ENCODE results near the gene CD34. TPM values are rescaled to one million over a fixed set of nuclear protein-coding genes. Genes with fewer than 3 reads are reported as not detected.

CD34 gene
- total RNA-seq, 1 donor from 2014 or later, result 69.6 TPM

DNA sequence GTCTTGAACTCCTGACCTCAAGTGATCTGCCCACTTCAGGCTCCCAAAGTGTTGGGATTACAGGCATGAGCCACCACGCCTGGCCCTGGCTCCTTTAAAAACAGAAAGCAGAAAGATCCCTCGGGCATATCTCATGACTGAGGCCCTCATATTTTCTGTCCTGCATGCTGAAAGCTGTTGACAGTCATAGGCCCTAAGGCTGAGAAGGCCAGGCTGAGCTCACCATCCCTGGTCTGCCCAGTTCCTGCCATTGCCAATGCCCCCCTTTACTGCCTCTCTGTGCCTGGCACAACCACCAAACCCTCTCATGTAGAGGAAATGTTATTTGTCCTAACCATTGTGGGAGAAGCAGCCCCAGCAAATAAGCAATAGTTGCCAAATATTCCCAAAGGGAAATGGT, 12.7 kb downstream of the CD34 start:
- Histone ChIP-seq H3K9me3 (replicated peaks) (no peaks in the 10 kb centered on the region), H3K4me1 (peaks cover 98% of the 10 kb centered on the region), H3K27me3 (ENCODE audit: low read depth) (no peaks in the 10 kb centered on the region), H3K4me3 (no peak overlapping the region), H3K27ac (replicated peaks) (peak overlapping the region; percentile 95), H3K36me3 (peaks cover 27% of the 10 kb centered on the region)
- no peak for DNase-seq
- intact Hi-C loops (cut with micrococcal nuclease), result no loop called here
- TF ChIP-seq, protein P1, sequence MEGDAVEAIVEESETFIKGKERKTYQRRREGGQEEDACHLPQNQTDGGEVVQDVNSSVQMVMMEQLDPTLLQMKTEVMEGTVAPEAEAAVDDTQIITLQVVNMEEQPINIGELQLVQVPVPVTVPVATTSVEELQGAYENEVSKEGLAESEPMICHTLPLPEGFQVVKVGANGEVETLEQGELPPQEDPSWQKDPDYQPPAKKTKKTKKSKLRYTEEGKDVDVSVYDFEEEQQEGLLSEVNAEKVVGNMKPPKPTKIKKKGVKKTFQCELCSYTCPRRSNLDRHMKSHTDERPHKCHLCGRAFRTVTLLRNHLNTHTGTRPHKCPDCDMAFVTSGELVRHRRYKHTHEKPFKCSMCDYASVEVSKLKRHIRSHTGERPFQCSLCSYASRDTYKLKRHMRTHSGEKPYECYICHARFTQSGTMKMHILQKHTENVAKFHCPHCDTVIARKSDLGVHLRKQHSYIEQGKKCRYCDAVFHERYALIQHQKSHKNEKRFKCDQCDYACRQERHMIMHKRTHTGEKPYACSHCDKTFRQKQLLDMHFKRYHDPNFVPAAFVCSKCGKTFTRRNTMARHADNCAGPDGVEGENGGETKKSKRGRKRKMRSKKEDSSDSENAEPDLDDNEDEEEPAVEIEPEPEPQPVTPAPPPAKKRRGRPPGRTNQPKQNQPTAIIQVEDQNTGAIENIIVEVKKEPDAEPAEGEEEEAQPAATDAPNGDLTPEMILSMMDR (IDR thresholded peaks at IDR 0.05; ENCODE audit: borderline replicate concordance), result no peak

DNA sequence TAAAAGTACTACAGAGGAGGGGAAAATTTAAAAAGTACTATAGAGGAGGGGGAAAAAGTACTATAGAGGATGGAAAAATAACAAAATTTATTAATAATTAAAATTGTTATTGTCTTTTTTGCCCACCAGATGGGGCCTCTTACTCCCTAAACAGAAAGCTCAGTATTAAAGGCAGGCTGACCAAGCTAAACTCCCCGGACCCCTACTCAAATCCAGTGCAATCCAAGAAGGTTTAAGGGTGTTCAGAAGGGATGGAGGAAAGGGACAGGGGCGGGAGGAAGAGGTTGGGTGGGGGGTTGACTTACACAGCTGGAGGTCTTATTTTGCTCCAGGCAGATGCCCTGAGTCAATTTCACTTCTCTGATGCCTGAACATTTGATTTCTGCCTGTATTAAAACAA, 13.7 kb downstream of the CD34 start:
- intact Hi-C loops (cut with micrococcal nuclease), result no loop called here
- Histone ChIP-seq H3K9me3 (replicated peaks) (no peaks in the 10 kb centered on the region), H3K27me3 (ENCODE audit: low read depth) (no peaks in the 10 kb centered on the region), H3K4me1 (peaks cover 98% of the 10 kb centered on the region), H3K36me3 (peaks cover 27% of the 10 kb centered on the region), H3K27ac (replicated peaks) (peak overlapping the region; percentile 95), H3K4me3 (no peak overlapping the region)
- TF ChIP-seq, protein P1 (IDR thresholded peaks at IDR 0.05; ENCODE audit: borderline replicate concordance), result peak; percentile 57
- DNase-seq, result no peak

DNA sequence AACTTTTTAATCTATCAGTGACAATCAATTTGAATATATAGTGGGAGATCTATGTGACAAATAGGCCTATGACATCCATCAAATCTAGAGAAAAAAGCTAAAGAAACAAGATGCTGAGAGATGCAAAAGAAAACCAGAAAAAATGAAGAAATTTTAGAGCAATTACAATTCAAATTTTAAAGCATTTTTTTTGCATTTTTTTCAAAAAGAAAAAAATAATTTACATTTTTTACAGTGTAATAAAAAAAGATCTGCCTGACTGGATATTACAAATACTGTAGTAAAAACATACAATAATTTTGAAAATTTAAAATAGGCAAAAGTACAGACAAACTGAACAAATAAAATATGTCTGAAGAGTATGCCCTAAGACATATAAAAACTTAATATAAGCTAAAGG, 14.4 kb downstream of the CD34 start:
- intact Hi-C loops (cut with micrococcal nuclease), result no loop called here
- DNase-seq, result no peak
- Histone ChIP-seq H3K36me3 (peaks cover 27% of the 10 kb centered on the region), H3K4me3 (no peak overlapping the region), H3K9me3 (replicated peaks) (no peaks in the 10 kb centered on the region), H3K4me1 (peaks cover 98% of the 10 kb centered on the region), H3K27me3 (ENCODE audit: low read depth) (no peaks in the 10 kb centered on the region), H3K27ac (replicated peaks) (peak overlapping the region; percentile 95)
- TF ChIP-seq, protein P1 (IDR thresholded peaks at IDR 0.05; ENCODE audit: borderline replicate concordance), result no peak

DNA sequence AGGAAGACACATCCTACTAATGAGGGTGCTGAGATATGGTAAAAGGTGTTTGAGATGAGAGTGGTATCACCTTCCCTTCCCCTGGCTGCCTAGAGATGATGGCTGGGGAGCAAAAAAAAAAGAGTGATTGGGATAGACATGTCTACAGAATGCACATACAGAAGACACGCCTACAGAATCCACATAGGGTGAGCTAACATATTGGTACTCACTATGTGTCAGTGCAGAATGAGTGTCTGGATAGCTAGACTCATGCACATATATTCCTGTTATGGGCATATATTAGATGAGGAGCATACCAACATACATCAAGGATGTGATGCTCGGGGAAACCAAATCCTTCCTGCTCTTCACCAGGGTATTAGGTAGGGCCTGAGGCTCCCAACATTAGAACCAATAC, 16.2 kb downstream of the CD34 start:
- DNase-seq, result no peak
- TF ChIP-seq, protein P1 (IDR thresholded peaks at IDR 0.05; ENCODE audit: borderline replicate concordance), result no peak
- Histone ChIP-seq H3K4me1 (peaks cover 99% of the 10 kb centered on the region), H3K27me3 (ENCODE audit: low read depth) (no peaks in the 10 kb centered on the region), H3K9me3 (replicated peaks) (no peaks in the 10 kb centered on the region), H3K36me3 (peaks cover 27% of the 10 kb centered on the region), H3K27ac (replicated peaks) (peak overlapping the region; percentile 95), H3K4me3 (no peak overlapping the region)
- intact Hi-C loops (cut with micrococcal nuclease), result loop anchor here (5.0 kb wide), 1 partner anchor 68 kb away; no protein-coding TSS in a partner anchor

DNA sequence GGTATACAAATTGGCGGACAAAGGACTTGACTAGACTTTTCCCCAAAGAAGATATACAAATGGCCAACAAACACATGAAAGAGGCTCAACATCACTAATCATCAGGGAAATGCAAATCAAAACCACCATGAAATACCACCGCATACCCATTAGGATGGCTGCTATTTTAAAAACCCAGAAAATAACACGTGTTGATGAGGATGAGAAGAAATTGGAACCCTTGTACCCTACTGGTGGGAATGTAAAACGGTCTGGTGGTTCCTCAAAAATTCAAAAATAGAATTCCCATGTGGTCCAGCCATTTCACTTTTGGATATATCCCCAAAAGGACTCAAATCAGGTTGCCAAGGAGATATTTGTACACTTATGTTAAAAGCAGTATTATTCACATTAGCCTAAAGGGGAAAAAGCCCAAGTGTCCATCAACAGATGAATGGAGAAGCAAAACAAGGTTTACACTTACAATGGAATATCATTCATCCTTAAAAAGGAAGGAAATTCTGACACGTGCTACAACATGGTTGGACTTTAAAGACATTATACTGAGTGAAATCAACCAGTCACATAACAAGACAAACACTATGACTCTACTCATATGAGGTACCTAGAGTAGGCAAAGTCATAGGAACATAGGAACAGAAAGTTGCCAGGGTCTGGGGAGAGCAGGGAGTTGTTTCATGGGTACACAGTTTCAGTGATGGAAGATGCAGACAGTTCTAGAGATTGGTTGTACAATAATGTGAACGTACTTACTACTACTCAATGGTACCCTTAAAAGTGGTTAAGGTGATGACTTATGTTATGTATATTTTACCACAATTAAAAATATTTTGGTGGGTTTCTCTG, 17.0 kb downstream of the CD34 start:
- no peaks in the 10 kb centered on the region for H3K27me3 ChIP-seq (ENCODE audit: low read depth)
- intact Hi-C loops (cut with micrococcal nuclease), result loop anchor here (5.0 kb wide), 1 partner anchor 68 kb away; no protein-coding TSS in a partner anchor
- peak overlapping the region; percentile 95 for H3K27ac ChIP-seq (replicated peaks)
- H3K9me3 ChIP-seq (replicated peaks), result no peaks in the 10 kb centered on the region
- H3K4me3 ChIP-seq, result no peak overlapping the region
- TF ChIP-seq, protein P1 (IDR thresholded peaks at IDR 0.05; ENCODE audit: borderline replicate concordance), result no peak
- peaks cover 26% of the 10 kb centered on the region for H3K36me3 ChIP-seq
- no peak for DNase-seq
- H3K4me1 ChIP-seq, result peaks cover 99% of the 10 kb centered on the region
